GM19463 (cell line): Measurements from ENCODE around the gene BICC1.

Experiments
- ATAC-seq: cut with Tn5 transposase; IDR thresholded peaks from one replicate; pipeline ENCODE4 v1.9.1; 2021; ENCODE audit warnings: mild to moderate bottlenecking, moderate library complexity; ENCODE audit not compliant: unreplicated experiment

BICC1 gene

GRCh38 chr10:58806970-58807628 is 294.4 kb downstream of the BICC1 start:
- no peak for ATAC-seq

- ATAC-seq = no peak
Measured at GRCh38 chr10:58807629-58808022, 295.0 kb downstream of the BICC1 start.

GRCh38 chr10:58810751-58811150 is 298.1 kb downstream of the BICC1 start:
- no peak for ATAC-seq

- no peak for ATAC-seq
Measured at GRCh38 chr10:58813573-58813972, 300.9 kb downstream of the BICC1 start.

- ATAC-seq = no peak
Measured at GRCh38 chr10:58817201-58817846, 304.7 kb downstream of the BICC1 start.

GRCh38 chr10:58818900-58819299 is 306.2 kb downstream of the BICC1 start:
- ATAC-seq = no peak

- ATAC-seq = no peak
Measured at GRCh38 chr10:58820386-58820785, 307.7 kb downstream of the BICC1 start.

- no peak for ATAC-seq
Measured at GRCh38 chr10:58820861-58821751, 308.4 kb downstream of the BICC1 start.

- ATAC-seq = no peak
Measured at GRCh38 chr10:58821752-58822056, 309.0 kb downstream of the BICC1 start.

GRCh38 chr10:58823983-58824382 is 311.3 kb downstream of the BICC1 start:
- no peak for ATAC-seq

GRCh38 chr10:58824396-58824795 is 311.7 kb downstream of the BICC1 start:
- ATAC-seq = no peak

- ATAC-seq = no peak
Measured at GRCh38 chr10:58826694-58827093, 314.0 kb downstream of the BICC1 start.

- no peak for ATAC-seq
Measured at GRCh38 chr10:58827381-58827780, 314.7 kb downstream of the BICC1 start.

GRCh38 chr10:58829839-58830238 is 317.2 kb downstream of the BICC1 start:
- ATAC-seq = no peak

GRCh38 chr10:58830697-58831096 is 318.0 kb downstream of the BICC1 start:
- ATAC-seq = no peak

- no peak for ATAC-seq
Measured at GRCh38 chr10:58833771-58834561, 321.3 kb downstream of the BICC1 start.

- no peak for ATAC-seq
Measured at GRCh38 chr10:58836176-58836700, 323.6 kb downstream of the BICC1 start.

GRCh38 chr10:58836991-58837575 is 324.4 kb downstream of the BICC1 start:
- no peak for ATAC-seq

GRCh38 chr10:58837826-58838225 is 325.2 kb downstream of the BICC1 start:
- ATAC-seq = no peak

GRCh38 chr10:58838561-58839208 is 326.0 kb downstream of the BICC1 start:
- ATAC-seq = no peak
